Skeletal muscle cell (primary cell): ENCODE data around the gene CDC45.

Experiments
- DNase-seq: peaks from one replicate; pipeline ENCODE4 v3.0.0-alpha.2; 2010; ENCODE audit warnings: low read depth
- H3K4me3 ChIP-seq: 2 replicates; pipeline ENCODE4 v1.5.1; 2011; ENCODE audit warnings: low read depth, mild to moderate bottlenecking, control low read depth, low read length, moderate library complexity

Gene CDC45

DNA sequence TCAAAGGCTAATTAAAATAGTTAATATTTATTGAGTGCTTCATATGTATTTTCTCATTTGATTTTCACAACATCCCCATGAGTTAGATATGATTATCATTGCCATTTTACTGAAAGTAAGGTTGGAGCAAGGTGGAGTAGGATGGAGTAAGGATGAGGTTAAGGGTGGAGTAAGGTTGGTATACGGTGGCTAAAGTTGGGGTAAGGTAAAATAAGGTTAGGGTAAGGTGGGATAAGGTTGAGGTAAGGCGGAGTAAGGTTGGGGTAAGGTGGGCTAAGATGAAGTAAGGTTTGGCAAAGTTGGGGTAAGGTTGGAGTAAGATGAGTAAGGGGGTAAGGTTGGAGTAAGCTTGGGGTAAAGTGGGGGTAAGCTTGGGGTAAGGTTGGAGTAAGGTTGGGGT, 90.3 kb downstream of the CDC45 start:
- DNase-seq: no peak
- H3K4me3 ChIP-seq: no peak overlapping the region
